Loucy (cell line): Measurements from ENCODE around the gene SMIM34.
"Not testable (repeated sequence)": the region's sequence is repeated elsewhere in the genome, so short reads cannot be mapped to it uniquely, and the experiment has no call there.

Source experiments
- H2AFZ ChIP-seq: fragments of 200-600 bp; sonication (generic); 2 replicates; pipeline ENCODE4 v1.6.0; 2016; ENCODE audit warnings: antibody characterized with exemption, mild to moderate bottlenecking, low read length, moderate library complexity
- H3F3A ChIP-seq: fragments of 200-600 bp; 2 replicates; pipeline ENCODE4 v1.6.0; 2016; ENCODE audit warnings: antibody characterized with exemption, low read depth, mild to moderate bottlenecking
- H3K27me3 ChIP-seq: fragments of 200-600 bp; sonication (generic); 2 replicates; pipeline ENCODE4 v1.6.1; 2014; ENCODE audit warnings: low read length, mild to moderate bottlenecking; ENCODE audit not compliant: insufficient read depth, poor library complexity, severe bottlenecking
- H3K36me3 ChIP-seq: fragments of 200-600 bp; sonication (generic); 2 replicates; pipeline ENCODE4 v1.6.1; 2016; ENCODE audit warnings: low read length; ENCODE audit not compliant: insufficient read depth
- H3K4me1 ChIP-seq: fragments of 200-600 bp; sonication (generic); 2 replicates; pipeline ENCODE4 v1.5.1; 2014; ENCODE audit warnings: low read length, mild to moderate bottlenecking; ENCODE audit not compliant: insufficient read depth, poor library complexity, severe bottlenecking
- H3K4me2 ChIP-seq: fragments of 200-600 bp; sonication (generic); 2 replicates; pipeline ENCODE4 v1.6.0; 2014; ENCODE audit warnings: antibody characterized with exemption, low read length, low read depth, mild to moderate bottlenecking; ENCODE audit not compliant: poor library complexity, severe bottlenecking
- H3K4me3 ChIP-seq: fragments of 200-600 bp; sonication (generic); 2 replicates; pipeline ENCODE4 v1.5.1; 2014; ENCODE audit warnings: low read length, mild to moderate bottlenecking, mixed read lengths; ENCODE audit not compliant: poor library complexity, severe bottlenecking
- H3K79me2 ChIP-seq: fragments of 200-600 bp; sonication (generic); 2 replicates; pipeline ENCODE4 v1.6.1; 2014; ENCODE audit warnings: low read length; ENCODE audit not compliant: insufficient read depth
- H3K9ac ChIP-seq: fragments of 200-600 bp; sonication (generic); 2 replicates; pipeline ENCODE4 v1.6.0; 2014; ENCODE audit warnings: mild to moderate bottlenecking, low read depth, low read length, moderate library complexity; ENCODE audit not compliant: poor library complexity, severe bottlenecking
- H3K9me2 ChIP-seq: fragments of 200-600 bp; sonication (generic); replicated peaks from 2 replicates; pipeline ENCODE4 v1.6.1; 2016; ENCODE audit warnings: low read depth, low read length, mixed read lengths
- H3K9me3 ChIP-seq: fragments of 200-600 bp; sonication (generic); 2 replicates; pipeline ENCODE4 v1.6.1; 2014; ENCODE audit warnings: mild to moderate bottlenecking, antibody characterized with exemption, low read length, low read depth; ENCODE audit not compliant: insufficient read depth
- H4K20me1 ChIP-seq: fragments of 200-600 bp; sonication (generic); 2 replicates; pipeline ENCODE4 v1.6.0; 2014; ENCODE audit warnings: antibody characterized with exemption, low read length, mild to moderate bottlenecking; ENCODE audit not compliant: insufficient read depth, poor library complexity, severe bottlenecking

SMIM34 gene

DNA sequence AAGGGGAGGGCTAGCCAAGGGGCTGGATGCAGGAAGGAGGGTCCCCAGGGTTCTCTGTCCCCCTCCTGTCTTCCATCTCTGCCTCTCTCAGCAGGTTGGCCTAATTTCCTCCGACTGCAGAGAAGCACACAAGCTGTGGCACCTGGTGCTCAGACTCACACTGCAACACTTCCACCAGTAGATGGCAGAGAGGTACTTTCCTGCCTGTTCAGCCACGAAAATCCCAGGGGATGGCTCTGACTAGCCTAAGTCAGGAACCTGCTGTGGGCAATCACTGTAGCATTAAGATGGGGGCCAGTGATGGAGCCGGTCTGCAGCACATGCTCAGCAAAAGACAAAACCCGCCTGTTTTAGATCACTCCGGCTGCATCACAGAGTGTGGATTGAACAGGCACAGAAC is 6.0 kb upstream of the SMIM34 start:
- H3K27me3 ChIP-seq, H3F3A ChIP-seq, H3K4me1 ChIP-seq, H3K9ac ChIP-seq, H3K9me2 ChIP-seq, H3K4me3 ChIP-seq, H3K79me2 ChIP-seq, H4K20me1 ChIP-seq, H3K36me3 ChIP-seq, H3K9me3 ChIP-seq, H2AFZ ChIP-seq, H3K4me2 ChIP-seq: not testable (repeated sequence)

DNA sequence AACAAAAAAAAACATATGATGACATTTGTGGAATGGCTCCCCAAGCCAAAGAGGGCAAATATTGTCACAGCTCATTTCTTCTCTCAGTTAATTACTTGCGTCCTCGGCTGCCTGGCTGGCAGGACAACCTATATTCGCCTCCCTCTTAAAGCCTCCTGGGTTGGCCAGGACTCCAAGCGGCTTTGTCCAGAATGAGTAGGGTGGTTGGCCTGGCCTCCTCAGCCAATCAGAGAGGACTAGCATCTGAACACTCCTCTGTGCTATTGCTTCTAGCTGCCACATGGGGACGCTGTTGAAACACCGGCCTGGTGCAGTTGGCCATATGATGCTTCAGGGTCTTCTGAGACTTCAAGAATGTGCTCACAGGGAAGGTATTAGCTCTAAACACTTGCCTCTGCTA is 4.7 kb upstream of the SMIM34 start:
- not testable (repeated sequence) for H2AFZ ChIP-seq, H3F3A ChIP-seq, H3K9me2 ChIP-seq, H3K4me2 ChIP-seq, H3K9ac ChIP-seq, H3K4me3 ChIP-seq, H3K27me3 ChIP-seq, H3K4me1 ChIP-seq, H3K9me3 ChIP-seq, H3K79me2 ChIP-seq, H4K20me1 ChIP-seq, H3K36me3 ChIP-seq

DNA sequence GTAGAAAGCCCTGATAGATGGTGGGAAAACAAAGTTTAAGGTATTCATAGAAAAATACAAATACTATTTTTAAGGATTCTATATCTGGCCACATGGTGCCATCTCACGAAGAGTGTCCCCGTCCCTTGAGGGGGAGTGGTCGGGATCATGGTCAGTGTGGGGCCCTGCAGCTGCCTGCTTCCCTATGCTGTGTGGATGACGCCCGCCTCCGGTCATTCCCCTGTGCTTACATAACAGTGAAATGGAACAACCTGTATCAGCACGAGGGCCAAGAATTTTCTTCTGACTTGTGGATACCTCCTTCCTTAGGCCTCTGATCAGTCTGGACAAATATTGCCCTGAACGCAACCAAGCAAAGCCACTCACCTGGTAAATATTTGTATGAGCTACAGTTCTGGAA is 3.6 kb upstream of the SMIM34 start:
- not testable (repeated sequence) for H3K9me2 ChIP-seq, H3K27me3 ChIP-seq, H3K4me3 ChIP-seq, H3K4me1 ChIP-seq, H3F3A ChIP-seq, H3K9me3 ChIP-seq, H2AFZ ChIP-seq, H3K36me3 ChIP-seq, H3K4me2 ChIP-seq, H4K20me1 ChIP-seq, H3K9ac ChIP-seq, H3K79me2 ChIP-seq

DNA sequence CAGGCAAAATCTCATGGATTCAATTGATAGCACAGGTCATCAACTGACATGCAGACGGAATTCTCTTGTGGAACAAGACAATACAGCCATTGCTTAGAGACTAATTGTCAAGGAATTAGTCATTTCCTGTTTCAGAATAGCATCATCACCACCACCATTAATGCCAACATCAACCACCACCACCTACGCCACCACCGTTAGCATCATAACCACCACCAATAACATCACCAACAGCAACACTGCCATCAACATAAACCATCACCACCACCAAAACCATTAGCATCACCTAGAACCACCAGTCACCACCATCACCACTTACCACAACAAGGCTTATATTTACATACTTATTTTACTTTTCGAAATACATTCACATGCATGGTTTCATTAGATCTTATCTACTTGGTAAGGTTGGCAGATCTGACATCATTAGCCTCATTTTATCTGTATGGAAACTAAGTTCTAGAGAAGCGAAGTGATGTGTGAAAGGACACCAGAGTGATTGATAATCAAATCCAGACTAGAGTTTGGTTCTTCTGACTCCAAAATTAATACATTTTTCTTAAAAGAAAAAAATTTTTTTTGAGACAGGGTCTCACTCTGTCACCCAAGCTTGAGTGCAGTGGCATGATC is 6.2 kb downstream of the SMIM34 start:
- H3K4me1 ChIP-seq, H3K9ac ChIP-seq, H3K36me3 ChIP-seq, H3K9me2 ChIP-seq, H3K9me3 ChIP-seq, H3K27me3 ChIP-seq, H3F3A ChIP-seq, H2AFZ ChIP-seq, H3K4me2 ChIP-seq, H4K20me1 ChIP-seq, H3K79me2 ChIP-seq, H3K4me3 ChIP-seq: not testable (repeated sequence)

DNA sequence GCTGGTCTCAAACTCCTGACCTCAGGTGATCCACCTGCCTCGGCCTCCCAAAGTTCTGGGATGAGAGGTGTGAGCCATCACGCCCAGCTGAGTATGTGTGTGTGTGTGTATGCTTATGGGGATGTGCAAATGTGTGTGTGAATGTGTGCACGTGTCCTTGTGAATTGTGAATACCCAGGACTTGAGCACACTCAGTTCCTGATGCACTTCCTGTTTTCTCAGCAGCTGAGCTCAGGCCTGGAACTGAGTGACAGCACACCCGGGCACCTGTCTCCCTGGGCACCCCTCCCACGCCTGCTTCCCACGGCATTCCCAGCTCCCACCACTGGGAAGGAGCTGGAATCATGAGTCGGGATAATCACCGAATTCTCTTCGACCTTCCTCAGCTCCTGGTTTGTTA is 16.5 kb downstream of the SMIM34 start:
- H3K9me2 ChIP-seq, H3K36me3 ChIP-seq, H4K20me1 ChIP-seq, H3F3A ChIP-seq, H3K27me3 ChIP-seq, H3K4me1 ChIP-seq, H3K4me2 ChIP-seq, H3K4me3 ChIP-seq, H3K79me2 ChIP-seq, H3K9ac ChIP-seq, H3K9me3 ChIP-seq, H2AFZ ChIP-seq: not testable (repeated sequence)

DNA sequence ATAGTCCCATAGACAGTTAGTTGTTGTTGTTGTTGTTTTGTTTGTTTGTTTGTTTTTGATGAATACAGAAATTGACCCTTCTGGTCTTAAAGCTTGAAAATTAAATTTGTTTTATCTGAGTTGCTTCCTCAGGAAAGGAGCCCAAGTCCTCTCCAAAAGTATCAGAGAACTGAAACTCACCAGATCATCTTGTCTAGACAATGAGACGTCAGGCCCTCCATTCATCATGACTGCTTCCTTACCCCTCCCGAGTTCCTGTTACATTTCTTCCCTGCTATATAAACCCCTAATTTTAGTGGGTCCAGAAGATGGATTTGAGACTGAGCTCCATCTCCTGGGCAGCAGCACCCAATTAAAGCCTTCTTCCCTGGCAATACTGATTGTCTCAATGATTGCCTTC is 17.1 kb downstream of the SMIM34 start:
- not testable (repeated sequence) for H3K9me3 ChIP-seq, H4K20me1 ChIP-seq, H3K36me3 ChIP-seq, H3K4me3 ChIP-seq, H3K27me3 ChIP-seq, H3K79me2 ChIP-seq, H3K9me2 ChIP-seq, H3F3A ChIP-seq, H3K4me1 ChIP-seq, H3K9ac ChIP-seq, H2AFZ ChIP-seq, H3K4me2 ChIP-seq

DNA sequence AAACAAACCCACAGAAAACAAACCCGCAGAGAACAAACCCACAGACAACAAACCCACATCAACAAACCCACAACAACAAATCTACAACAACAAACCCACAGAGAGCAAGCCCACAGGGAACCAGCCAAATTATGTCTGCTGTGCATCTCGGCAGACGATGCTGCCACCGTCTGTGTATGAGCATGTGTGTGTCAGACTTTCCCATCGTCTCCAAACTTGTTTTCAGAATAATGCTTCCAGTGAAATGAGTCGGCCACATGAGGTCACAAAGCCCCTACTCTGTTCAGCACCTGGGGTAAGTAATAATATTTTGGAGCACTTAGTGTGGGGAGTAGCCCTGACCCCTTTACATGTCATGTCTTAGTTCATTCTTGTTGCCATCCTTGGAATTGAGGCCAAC is 17.6 kb downstream of the SMIM34 start:
- not testable (repeated sequence) for H3K9me2 ChIP-seq, H3F3A ChIP-seq

DNA sequence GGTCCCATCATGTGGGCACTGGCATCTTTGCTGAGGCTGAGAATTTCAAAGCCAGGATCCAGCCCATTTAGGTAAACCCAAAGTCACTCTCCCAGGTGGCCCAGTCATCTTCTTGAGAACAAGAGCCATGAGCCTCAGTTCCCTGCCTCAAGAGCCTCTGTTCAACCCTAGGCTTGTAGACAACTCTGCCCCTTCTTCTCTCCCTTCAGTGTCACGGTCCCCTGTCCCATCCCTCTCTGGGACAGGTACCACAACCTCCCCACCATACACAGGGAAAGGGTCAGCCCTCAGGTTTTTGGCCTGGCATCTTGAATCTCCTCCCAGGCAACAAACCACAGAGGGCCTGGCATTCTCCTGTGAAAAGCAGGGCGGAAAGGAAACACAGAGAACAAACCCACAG is 18.1 kb downstream of the SMIM34 start:
- not testable (repeated sequence) for H3K9ac ChIP-seq, H3K4me1 ChIP-seq, H3K4me2 ChIP-seq, H3K9me3 ChIP-seq, H4K20me1 ChIP-seq, H3F3A ChIP-seq, H3K36me3 ChIP-seq, H3K27me3 ChIP-seq, H3K4me3 ChIP-seq, H2AFZ ChIP-seq, H3K9me2 ChIP-seq, H3K79me2 ChIP-seq

More for the DNA sequence above, 17.6 kb downstream of the SMIM34 start:
- not testable (repeated sequence) for H3K4me1 ChIP-seq, H3K4me3 ChIP-seq, H3K9me3 ChIP-seq, H3K36me3 ChIP-seq, H3K79me2 ChIP-seq, H2AFZ ChIP-seq, H3K9ac ChIP-seq, H4K20me1 ChIP-seq, H3K27me3 ChIP-seq, H3K4me2 ChIP-seq
